ENCODE measurements around the gene DNM3. TPM values are rescaled to one million over a fixed set of nuclear protein-coding genes. Genes with fewer than 3 reads are reported as not detected.

DNM3 gene
- polyA plus RNA-seq, 1 donor (not counting 4 experiments of a cell fraction or from before 2014, with no cell fraction given), result 2.0 TPM

GRCh38 chr1:172382406-172382805, 541.1 kb downstream of the DNM3 start:
- Histone ChIP-seq H3K4me3 (ENCODE audit: control insufficient read depth in 2 of 3, extremely low read depth in 1 of 3, insufficient read depth in 2 of 3, low read depth in 1 of 3, low read length in 3 of 3) (no peak overlapping the region), H3K9me3 (ENCODE audit: control insufficient read depth, low read depth, low read length) (no peaks in the 10 kb centered on the region), H2AFZ (ENCODE audit: control insufficient read depth, low read length) (no peak overlapping the region), H3K4me2 (ENCODE audit: control insufficient read depth, extremely low read depth, insufficient read depth, low read depth, low read length) (no peak overlapping the region), H3K36me3 (ENCODE audit: control insufficient read depth in 2 of 2, extremely low read depth in 1 of 2, insufficient read depth in 2 of 2, low read length in 2 of 2) (no peaks in the 10 kb centered on the region), H3K9ac (ENCODE audit: control insufficient read depth, extremely low read depth, insufficient read depth, low read length) (no peak overlapping the region), H3K27me3 (ENCODE audit: control insufficient read depth, extremely low read depth, insufficient read depth, low read length) (no peaks in the 10 kb centered on the region), H3K79me2 (ENCODE audit: control insufficient read depth, insufficient read depth, low read length) (no peaks in the 10 kb centered on the region), H3K4me1 (ENCODE audit: control insufficient read depth, extremely low read depth, insufficient read depth, low read length) (no peaks in the 10 kb centered on the region), H3K9me1 (ENCODE audit: control insufficient read depth, extremely low read depth, insufficient read depth, low read length) (no peaks in the 10 kb centered on the region), H4K20me1 (ENCODE audit: control insufficient read depth, extremely low read depth, insufficient read depth, low read length) (no peaks in the 10 kb centered on the region), H3K27ac (ENCODE audit: control insufficient read depth, insufficient read depth, low read length) (no peak overlapping the region)
- dilution Hi-C loops (cut with MboI; ENCODE audit: extremely low pct_ligation_motif_present, low sequenced_read_pairs), result no loop called here
- DNase-seq (ENCODE audit: low read depth, low spot score), result no peak
- no peak for TF ChIP-seq CTCF (optimal IDR thresholded peaks at IDR 0.05 in 1 of 3, IDR thresholded peaks at IDR 0.05 in 1 of 3, conservative IDR thresholded peaks at IDR 0.05 in 1 of 3; ENCODE audit: extremely low read depth in 1 of 3, insufficient read depth in 2 of 3, low read length in 3 of 3)
- TF ChIP-seq EZH2 (IDR thresholded peaks at IDR 0.05; ENCODE audit: low read length), result no peak
- FAIRE-seq, result no peak

DNA sequence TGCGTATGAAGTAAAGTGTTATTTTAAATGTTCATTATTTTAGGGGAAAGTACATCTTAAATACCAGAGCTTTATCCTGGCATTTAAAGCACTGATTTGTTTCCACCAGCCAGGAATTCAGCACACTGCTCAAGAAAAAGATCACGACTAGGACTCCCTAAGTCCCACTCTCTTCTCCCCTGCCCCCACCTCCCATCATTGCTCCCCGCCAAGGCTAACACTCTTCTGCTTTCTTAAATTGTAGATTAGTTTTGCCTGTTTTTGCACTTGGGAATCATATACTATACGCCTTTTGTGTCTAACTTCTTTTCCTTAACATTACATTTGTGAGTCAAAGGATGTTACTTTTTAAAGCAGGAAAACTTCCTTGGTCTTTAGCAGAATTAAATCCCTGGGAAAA, 541.7 kb downstream of the DNM3 start:
- Histone ChIP-seq H3K9me1 (ENCODE audit: control insufficient read depth, extremely low read depth, insufficient read depth, low read length) (no peaks in the 10 kb centered on the region), H2AFZ (ENCODE audit: control insufficient read depth, low read length) (no peak overlapping the region), H3K27ac (ENCODE audit: control insufficient read depth, insufficient read depth, low read length) (no peak overlapping the region), H3K27me3 (ENCODE audit: control insufficient read depth, extremely low read depth, insufficient read depth, low read length) (no peaks in the 10 kb centered on the region), H4K20me1 (ENCODE audit: control insufficient read depth, extremely low read depth, insufficient read depth, low read length) (no peaks in the 10 kb centered on the region), H3K4me3 (ENCODE audit: control insufficient read depth in 2 of 3, extremely low read depth in 1 of 3, insufficient read depth in 2 of 3, low read depth in 1 of 3, low read length in 3 of 3) (no peak overlapping the region), H3K9ac (ENCODE audit: control insufficient read depth, extremely low read depth, insufficient read depth, low read length) (no peak overlapping the region), H3K79me2 (ENCODE audit: control insufficient read depth, insufficient read depth, low read length) (no peaks in the 10 kb centered on the region), H3K9me3 (ENCODE audit: control insufficient read depth, low read depth, low read length) (no peaks in the 10 kb centered on the region), H3K4me1 (ENCODE audit: control insufficient read depth, extremely low read depth, insufficient read depth, low read length) (no peaks in the 10 kb centered on the region), H3K4me2 (ENCODE audit: control insufficient read depth, extremely low read depth, insufficient read depth, low read depth, low read length) (no peak overlapping the region), H3K36me3 (ENCODE audit: control insufficient read depth in 2 of 2, extremely low read depth in 1 of 2, insufficient read depth in 2 of 2, low read length in 2 of 2) (no peaks in the 10 kb centered on the region)
- dilution Hi-C loops (cut with MboI; ENCODE audit: extremely low pct_ligation_motif_present, low sequenced_read_pairs), result no loop called here
- TF ChIP-seq EZH2 (IDR thresholded peaks at IDR 0.05; ENCODE audit: low read length) (no peak), CTCF (optimal IDR thresholded peaks at IDR 0.05 in 1 of 3, IDR thresholded peaks at IDR 0.05 in 1 of 3, conservative IDR thresholded peaks at IDR 0.05 in 1 of 3; ENCODE audit: extremely low read depth in 1 of 3, insufficient read depth in 2 of 3, low read length in 3 of 3) (no peak)
- FAIRE-seq (no peak), DNase-seq (ENCODE audit: low read depth, low spot score) (no peak)
